Measurements from ENCODE around the gene CAMSAP2. TPM values are rescaled to one million over a fixed set of nuclear protein-coding genes. Genes with fewer than 3 reads are reported as not detected.

Gene CAMSAP2
- polyA plus RNA-seq, 1 donor (not counting 4 experiments of a cell fraction or from before 2014, with no cell fraction given), result 47.8 TPM

GRCh38 chr1:200888349-200888838, 149.7 kb downstream of the CAMSAP2 start:
- no peaks in the 10 kb centered on the region for H3K27me3 ChIP-seq (ENCODE audit: control insufficient read depth, extremely low read depth, insufficient read depth, low read length)
- H3K9ac ChIP-seq (ENCODE audit: control insufficient read depth, extremely low read depth, insufficient read depth, low read length), result no peak overlapping the region
- no peak for FAIRE-seq
- no peaks in the 10 kb centered on the region for H4K20me1 ChIP-seq (ENCODE audit: control insufficient read depth, extremely low read depth, insufficient read depth, low read length)
- H3K36me3 ChIP-seq (ENCODE audit: control insufficient read depth in 2 of 2, extremely low read depth in 1 of 2, insufficient read depth in 2 of 2, low read length in 2 of 2), result no peaks in the 10 kb centered on the region
- no peaks in the 10 kb centered on the region for H3K9me3 ChIP-seq (ENCODE audit: control insufficient read depth, low read depth, low read length)
- no peak overlapping the region for H3K27ac ChIP-seq (ENCODE audit: control insufficient read depth, insufficient read depth, low read length)
- DNase-seq (ENCODE audit: low read depth, low spot score), result no peak
- H3K4me1 ChIP-seq (ENCODE audit: control insufficient read depth, extremely low read depth, insufficient read depth, low read length), result peaks cover 6% of the 10 kb centered on the region
- no peak overlapping the region for H3K4me3 ChIP-seq (ENCODE audit: control insufficient read depth in 2 of 3, extremely low read depth in 1 of 3, insufficient read depth in 2 of 3, low read depth in 1 of 3, low read length in 3 of 3)
- H3K79me2 ChIP-seq (ENCODE audit: control insufficient read depth, insufficient read depth, low read length), result no peaks in the 10 kb centered on the region
- TF ChIP-seq CTCF (optimal IDR thresholded peaks at IDR 0.05 in 1 of 3, IDR thresholded peaks at IDR 0.05 in 1 of 3, conservative IDR thresholded peaks at IDR 0.05 in 1 of 3; ENCODE audit: extremely low read depth in 1 of 3, insufficient read depth in 2 of 3, low read length in 3 of 3) (no peak), EZH2 (IDR thresholded peaks at IDR 0.05; ENCODE audit: low read length) (no peak)
- H2AFZ ChIP-seq (ENCODE audit: control insufficient read depth, low read length), result no peak overlapping the region
- H3K4me2 ChIP-seq (ENCODE audit: control insufficient read depth, extremely low read depth, insufficient read depth, low read depth, low read length), result no peak overlapping the region
- H3K9me1 ChIP-seq (ENCODE audit: control insufficient read depth, extremely low read depth, insufficient read depth, low read length), result no peaks in the 10 kb centered on the region
- dilution Hi-C loops (cut with MboI; ENCODE audit: extremely low pct_ligation_motif_present, low sequenced_read_pairs), result no loop called here

DNA sequence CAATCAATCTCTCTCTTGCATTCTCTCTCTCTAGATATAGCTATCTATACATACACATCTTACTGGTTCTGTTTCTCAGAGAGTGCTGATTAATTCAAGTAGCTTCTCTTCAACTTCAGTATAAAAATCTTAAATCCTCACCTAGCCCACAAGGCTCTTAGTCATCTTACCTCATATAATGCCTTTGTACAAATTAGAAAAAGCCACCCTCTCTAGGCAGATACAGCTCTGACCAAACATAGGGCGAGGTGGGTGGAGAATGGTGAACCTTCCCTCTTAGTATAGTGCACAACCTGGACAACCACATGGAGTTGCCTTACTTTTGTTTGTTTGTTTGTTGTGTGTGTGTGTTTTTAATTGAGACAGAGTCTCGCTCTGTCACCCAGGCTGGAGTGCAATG, 150.9 kb downstream of the CAMSAP2 start:
- no peak for DNase-seq (ENCODE audit: low read depth, low spot score)
- Histone ChIP-seq H3K4me1 (ENCODE audit: control insufficient read depth, extremely low read depth, insufficient read depth, low read length) (peaks cover 18% of the 10 kb centered on the region), H3K36me3 (ENCODE audit: control insufficient read depth in 2 of 2, extremely low read depth in 1 of 2, insufficient read depth in 2 of 2, low read length in 2 of 2) (no peaks in the 10 kb centered on the region), H3K27ac (ENCODE audit: control insufficient read depth, insufficient read depth, low read length) (no peak overlapping the region), H4K20me1 (ENCODE audit: control insufficient read depth, extremely low read depth, insufficient read depth, low read length) (no peaks in the 10 kb centered on the region), H3K9me3 (ENCODE audit: control insufficient read depth, low read depth, low read length) (no peaks in the 10 kb centered on the region), H3K4me3 (ENCODE audit: control insufficient read depth in 2 of 3, extremely low read depth in 1 of 3, insufficient read depth in 2 of 3, low read depth in 1 of 3, low read length in 3 of 3) (no peak overlapping the region), H3K9ac (ENCODE audit: control insufficient read depth, extremely low read depth, insufficient read depth, low read length) (no peak overlapping the region), H2AFZ (ENCODE audit: control insufficient read depth, low read length) (no peak overlapping the region), H3K79me2 (ENCODE audit: control insufficient read depth, insufficient read depth, low read length) (no peaks in the 10 kb centered on the region), H3K4me2 (ENCODE audit: control insufficient read depth, extremely low read depth, insufficient read depth, low read depth, low read length) (no peak overlapping the region), H3K27me3 (ENCODE audit: control insufficient read depth, extremely low read depth, insufficient read depth, low read length) (no peaks in the 10 kb centered on the region), H3K9me1 (ENCODE audit: control insufficient read depth, extremely low read depth, insufficient read depth, low read length) (no peaks in the 10 kb centered on the region)
- no peak for FAIRE-seq
- TF ChIP-seq CTCF (optimal IDR thresholded peaks at IDR 0.05 in 1 of 3, IDR thresholded peaks at IDR 0.05 in 1 of 3, conservative IDR thresholded peaks at IDR 0.05 in 1 of 3; ENCODE audit: extremely low read depth in 1 of 3, insufficient read depth in 2 of 3, low read length in 3 of 3) (no peak), EZH2 (IDR thresholded peaks at IDR 0.05; ENCODE audit: low read length) (no peak)
- dilution Hi-C loops (cut with MboI; ENCODE audit: extremely low pct_ligation_motif_present, low sequenced_read_pairs), result no loop called here

Measured in keratinocyte (primary cell).